HK-2 (cell line): ENCODE data around the gene VWA8.
"Not testable (repeated sequence)": the region's sequence is repeated elsewhere in the genome, so short reads cannot be mapped to it uniquely, and the experiment has no call there.

Source experiments
- DNase-seq: peaks from one replicate; pipeline ENCODE4 v3.0.0-alpha.2; 2018; ENCODE audit not compliant: unreplicated experiment

The VWA8 gene

GRCh38 chr13:41557719-41558118, 403.2 kb downstream of the VWA8 start:
- no peak for DNase-seq

DNA sequence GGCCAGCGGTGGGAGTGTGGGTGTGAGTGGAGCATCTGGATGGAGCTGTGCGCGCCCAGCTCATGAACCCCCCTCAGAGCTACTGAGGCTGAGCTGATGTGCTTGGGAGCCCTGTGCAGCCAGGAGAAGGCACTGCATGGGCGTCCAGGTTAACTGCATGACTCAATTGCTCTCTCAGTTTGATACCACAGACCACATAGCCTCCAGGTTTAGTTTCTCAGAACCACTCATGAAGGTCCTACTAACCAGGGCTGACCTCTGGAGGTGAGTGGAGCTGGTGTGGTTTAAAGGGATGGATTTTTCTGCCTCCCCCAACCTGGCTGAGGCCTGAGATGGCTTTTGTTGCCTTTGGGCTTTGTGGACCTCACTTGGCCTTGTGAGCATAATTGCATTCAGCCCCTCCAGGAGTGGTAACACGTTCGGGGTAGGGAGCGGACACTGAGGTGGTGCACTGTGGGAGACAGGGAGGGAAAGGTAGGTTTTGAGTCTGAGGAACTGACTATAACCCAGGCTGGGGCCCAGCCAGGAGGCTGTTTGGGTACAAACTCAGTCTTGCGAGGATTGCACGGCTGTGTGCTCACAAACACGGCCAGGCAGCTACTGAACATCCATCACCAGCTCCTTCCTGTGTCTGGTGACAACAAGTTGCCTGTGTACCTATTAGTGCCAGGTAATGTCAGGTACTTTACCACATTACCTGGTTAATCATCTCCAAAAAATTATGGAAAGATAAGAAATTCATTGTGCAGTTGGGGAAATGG, 406.1 kb downstream of the VWA8 start:
- DNase-seq = no peak

DNA sequence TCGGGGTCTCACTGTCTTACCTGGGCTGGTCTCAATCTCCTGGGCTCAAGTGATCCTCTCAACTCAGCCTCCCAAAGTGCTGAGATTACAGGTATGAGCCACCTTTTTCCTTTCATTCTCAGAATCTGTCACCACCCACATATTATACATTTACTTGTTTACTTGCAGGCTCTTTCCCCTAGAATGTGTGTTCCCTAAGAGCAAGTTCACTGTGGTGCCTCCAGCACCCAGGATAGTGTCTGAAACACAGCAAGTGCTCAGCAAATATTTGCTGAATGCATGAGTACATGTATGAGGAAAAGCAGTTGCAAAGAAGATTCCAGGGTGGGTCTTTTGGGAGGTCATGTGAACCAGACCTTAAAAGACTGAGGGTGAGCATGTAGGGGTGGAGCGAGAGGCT, 406.7 kb downstream of the VWA8 start:
- no peak for DNase-seq

GRCh38 chr13:41552031-41552430, 408.9 kb downstream of the VWA8 start:
- DNase-seq = no peak

DNA sequence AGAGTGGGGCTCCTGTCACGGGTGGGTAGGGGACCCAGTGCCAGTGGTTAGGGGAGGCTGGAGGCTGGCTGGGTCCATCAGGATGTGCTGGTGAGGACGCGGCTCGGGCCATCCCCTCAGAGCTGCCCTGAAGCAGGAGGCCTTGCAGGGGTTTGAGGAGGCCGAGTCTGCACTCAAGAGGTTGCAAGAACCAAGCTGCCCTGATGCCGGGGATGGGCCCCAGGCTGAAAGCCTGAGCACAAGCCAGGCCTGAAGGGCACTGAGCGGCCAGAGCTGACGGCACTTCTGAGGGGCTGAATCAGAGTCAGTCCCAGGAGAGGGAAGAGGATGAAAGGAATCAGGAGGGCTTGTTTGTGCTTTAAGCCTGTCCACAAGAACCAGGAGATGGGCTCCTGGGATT, 410.6 kb downstream of the VWA8 start:
- DNase-seq = no peak

DNA sequence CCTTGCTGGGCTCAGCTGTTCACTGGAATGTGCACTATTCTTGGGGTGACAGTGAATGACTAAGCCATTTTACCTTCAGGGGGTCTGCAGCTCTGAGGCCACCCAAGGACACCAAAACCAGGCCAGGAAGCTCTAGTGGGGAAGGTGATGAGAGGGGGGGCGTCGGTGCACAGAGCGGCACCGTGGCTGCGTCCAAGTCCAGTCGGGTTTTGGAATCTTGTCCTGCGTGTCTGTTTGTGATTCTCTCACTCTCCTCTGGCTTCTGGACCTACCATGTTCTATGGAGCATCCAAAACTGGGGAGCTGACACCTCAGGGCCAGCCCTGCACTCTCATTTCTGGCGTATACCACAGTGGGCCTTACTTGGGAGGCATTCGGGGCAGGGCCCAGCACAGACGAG, 411.4 kb downstream of the VWA8 start:
- DNase-seq = no peak

GRCh38 chr13:41548910-41549309, 412.0 kb downstream of the VWA8 start:
- DNase-seq = no peak

GRCh38 chr13:41548031-41548430, 412.9 kb downstream of the VWA8 start:
- no peak for DNase-seq

- DNase-seq = no peak
These were observed 413.5 kb downstream of the VWA8 start for GRCh38 chr13:41547251-41548000.

DNA sequence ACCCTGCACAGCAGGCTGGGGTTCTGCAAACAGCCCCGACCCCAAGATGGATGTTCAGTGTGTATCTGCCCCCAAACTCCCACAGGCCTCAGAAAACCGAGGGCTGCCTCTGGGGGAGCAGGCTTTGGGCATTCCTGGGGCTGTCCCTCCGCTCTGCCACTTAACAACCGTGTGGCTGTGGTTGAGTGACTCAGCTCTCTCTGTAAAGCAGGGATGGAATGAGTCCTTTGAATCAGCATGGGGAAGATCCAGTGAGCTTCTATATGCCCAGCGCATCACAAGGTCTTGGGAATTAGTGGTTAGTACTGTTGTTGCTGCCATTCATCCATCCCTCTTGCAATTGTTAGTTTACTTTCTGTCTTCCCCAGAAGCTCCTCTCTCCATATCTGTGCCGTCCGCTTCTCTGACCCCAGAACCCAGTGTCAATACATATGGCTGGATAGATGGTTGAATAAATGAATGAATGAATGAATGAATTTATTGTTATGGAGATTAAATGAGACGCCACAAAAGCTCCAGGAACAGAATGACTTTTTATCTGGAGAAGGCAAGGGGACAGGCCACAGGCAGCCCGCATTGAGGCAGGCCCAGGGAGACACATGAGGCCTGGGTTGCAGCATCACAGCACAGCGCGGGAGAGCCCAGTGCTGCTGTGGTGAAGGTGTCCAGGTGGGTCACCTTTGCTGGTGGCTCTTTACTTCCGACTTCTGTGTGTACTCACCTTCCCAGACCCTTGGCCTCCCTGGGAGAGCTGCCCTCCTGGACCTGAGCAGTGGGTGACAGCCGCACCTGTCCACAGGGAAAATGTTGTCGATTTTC, 414.3 kb downstream of the VWA8 start:
- DNase-seq = peak; percentile 55

GRCh38 chr13:41545432-41545707, 415.5 kb downstream of the VWA8 start:
- no peak for DNase-seq

- DNase-seq = no peak
These were observed 417.1 kb downstream of the VWA8 start for GRCh38 chr13:41543664-41544300.

DNA sequence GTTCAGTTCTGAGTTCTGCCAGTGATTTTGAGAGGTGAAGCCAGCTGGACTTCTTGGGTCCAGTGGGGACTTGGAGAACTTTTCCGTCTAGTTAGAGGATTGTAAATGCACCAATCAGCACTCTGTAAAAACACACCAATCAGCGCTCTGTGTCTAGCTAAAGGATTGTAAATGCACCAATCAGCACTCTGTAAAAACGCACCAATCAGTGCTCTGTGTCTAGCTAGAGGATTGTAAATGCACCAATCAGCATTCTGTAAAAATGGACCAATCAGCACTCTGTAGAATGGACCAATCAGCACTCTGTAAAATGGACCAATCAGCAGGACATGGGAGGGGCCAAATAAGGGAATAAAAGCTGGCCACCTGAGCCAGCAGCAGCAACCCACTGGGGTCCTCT, 418.1 kb downstream of the VWA8 start:
- DNase-seq = not testable (repeated sequence)

DNA sequence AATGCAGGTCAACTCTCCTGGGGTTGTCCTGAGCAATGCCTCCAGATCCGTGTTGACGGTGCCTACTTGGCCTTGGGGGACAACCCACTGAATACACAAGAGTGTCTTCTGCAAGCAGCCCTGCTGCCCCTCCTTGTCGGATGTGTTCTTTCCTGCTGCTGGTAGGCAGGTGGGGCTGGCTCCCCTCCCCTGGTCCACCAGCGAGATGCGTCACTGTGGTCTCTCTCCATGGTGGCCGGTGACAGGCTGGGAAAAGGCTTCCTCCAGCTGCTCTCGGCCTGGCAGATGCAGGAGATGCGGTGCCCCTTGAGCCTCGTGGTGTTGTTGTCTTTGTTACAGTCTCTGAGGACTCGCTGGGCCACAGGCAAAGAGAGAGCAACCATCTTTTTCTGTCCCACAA, 418.6 kb downstream of the VWA8 start:
- DNase-seq = no peak

GRCh38 chr13:41541142-41541938, 419.6 kb downstream of the VWA8 start:
- DNase-seq = no peak

DNA sequence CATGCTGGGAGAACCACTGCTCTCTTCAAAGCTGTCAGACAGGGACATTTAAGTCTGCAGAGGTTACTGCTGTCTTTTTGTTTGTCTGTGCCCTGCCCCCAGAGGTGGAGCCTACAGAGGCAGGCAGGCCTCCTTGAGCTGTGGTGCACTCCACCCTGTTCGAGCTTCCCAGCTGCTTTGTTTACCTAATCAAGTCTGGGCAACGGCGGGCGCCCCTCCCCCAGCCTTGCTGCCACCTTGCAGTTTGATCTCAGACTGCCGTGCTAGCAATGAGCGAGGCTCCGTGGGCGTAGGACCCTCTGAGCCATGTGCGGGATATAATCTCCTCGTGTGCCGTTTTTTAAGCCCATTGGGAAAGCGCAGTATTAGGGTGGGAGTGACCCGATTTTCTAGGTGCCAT, 420.7 kb downstream of the VWA8 start:
- DNase-seq = not testable (repeated sequence)

GRCh38 chr13:41533266-41534052, 427.4 kb downstream of the VWA8 start:
- DNase-seq = no peak

- DNase-seq = no peak
These were observed 432.9 kb downstream of the VWA8 start for GRCh38 chr13:41528021-41528420.

- DNase-seq = no peak
These were observed 440.0 kb downstream of the VWA8 start for GRCh38 chr13:41520660-41521630.
